Muscle of arm (tissue), 12 donors: Measurements from ENCODE around the gene FAM13A. TPM values are rescaled to one million over a fixed set of nuclear protein-coding genes. Genes with fewer than 3 reads are reported as not detected.
"Not testable (repeated sequence)": the region's sequence is repeated elsewhere in the genome, so short reads cannot be mapped to it uniquely, and the experiment has no call there.

Source experiments
- DNase-seq: peaks from one replicate; pipeline ENCODE4 v3.0.0-alpha.2; 2013
- polyA plus RNA-seq, 12 donors: library from polyadenylated mRNA; unstranded; fragments of 120-200 nt; gene quantifications; one replicate each; pipeline ENCODE4 v1.2.1, GENCODE V29; 2013; ENCODE audit not compliant: insufficient read length in 12 of 12

The FAM13A gene
- polyA plus RNA-seq, 12 donors, result 26.8 to 46.3 (median 40.0) TPM; not detected in 1

GRCh38 chr4:88900432-88900831 is 156.6 kb downstream of the FAM13A start:
- no peak for DNase-seq

- no peak for DNase-seq
These were observed 159.2 kb downstream of the FAM13A start for GRCh38 chr4:88897752-88898151.

- no peak for DNase-seq
These were observed 159.8 kb downstream of the FAM13A start for GRCh38 chr4:88897180-88897579.

GRCh38 chr4:88893961-88894360 is 163.0 kb downstream of the FAM13A start:
- no peak for DNase-seq

- DNase-seq, result no peak
These were observed 164.3 kb downstream of the FAM13A start for GRCh38 chr4:88892646-88893045.

- no peak for DNase-seq
These were observed 165.3 kb downstream of the FAM13A start for GRCh38 chr4:88891636-88892035.

- not testable (repeated sequence) for DNase-seq
These were observed 169.6 kb downstream of the FAM13A start for GRCh38 chr4:88887409-88887808.

GRCh38 chr4:88881227-88881569 is 175.8 kb downstream of the FAM13A start:
- no peak for DNase-seq

GRCh38 chr4:88880501-88881226 is 176.3 kb downstream of the FAM13A start:
- DNase-seq, result no peak

GRCh38 chr4:88879991-88880390 is 177.0 kb downstream of the FAM13A start:
- no peak for DNase-seq

GRCh38 chr4:88878642-88879041 is 178.3 kb downstream of the FAM13A start:
- DNase-seq, result no peak

GRCh38 chr4:88870428-88870827 is 186.6 kb downstream of the FAM13A start:
- DNase-seq, result no peak

- no peak for DNase-seq
These were observed 188.5 kb downstream of the FAM13A start for GRCh38 chr4:88868510-88868909.

- no peak for DNase-seq
These were observed 190.0 kb downstream of the FAM13A start for GRCh38 chr4:88866862-88867550.

- no peak for DNase-seq
These were observed 191.5 kb downstream of the FAM13A start for GRCh38 chr4:88865466-88865865.

GRCh38 chr4:88865046-88865445 is 191.9 kb downstream of the FAM13A start:
- no peak for DNase-seq

GRCh38 chr4:88860586-88860985 is 196.4 kb downstream of the FAM13A start:
- no peak for DNase-seq

GRCh38 chr4:88859191-88859812 is 197.7 kb downstream of the FAM13A start:
- DNase-seq, result no peak

GRCh38 chr4:88858752-88859151 is 198.2 kb downstream of the FAM13A start:
- no peak for DNase-seq

- DNase-seq, result no peak
These were observed 199.4 kb downstream of the FAM13A start for GRCh38 chr4:88857588-88857987.

GRCh38 chr4:88854481-88854880 is 202.5 kb downstream of the FAM13A start:
- no peak for DNase-seq

- not testable (repeated sequence) for DNase-seq
These were observed 203.4 kb downstream of the FAM13A start for GRCh38 chr4:88853583-88853982.

- DNase-seq, result no peak
These were observed 210.7 kb downstream of the FAM13A start for GRCh38 chr4:88846206-88846790.
